ENCODE data around the gene N4BP2L2.

The N4BP2L2 gene

DNA sequence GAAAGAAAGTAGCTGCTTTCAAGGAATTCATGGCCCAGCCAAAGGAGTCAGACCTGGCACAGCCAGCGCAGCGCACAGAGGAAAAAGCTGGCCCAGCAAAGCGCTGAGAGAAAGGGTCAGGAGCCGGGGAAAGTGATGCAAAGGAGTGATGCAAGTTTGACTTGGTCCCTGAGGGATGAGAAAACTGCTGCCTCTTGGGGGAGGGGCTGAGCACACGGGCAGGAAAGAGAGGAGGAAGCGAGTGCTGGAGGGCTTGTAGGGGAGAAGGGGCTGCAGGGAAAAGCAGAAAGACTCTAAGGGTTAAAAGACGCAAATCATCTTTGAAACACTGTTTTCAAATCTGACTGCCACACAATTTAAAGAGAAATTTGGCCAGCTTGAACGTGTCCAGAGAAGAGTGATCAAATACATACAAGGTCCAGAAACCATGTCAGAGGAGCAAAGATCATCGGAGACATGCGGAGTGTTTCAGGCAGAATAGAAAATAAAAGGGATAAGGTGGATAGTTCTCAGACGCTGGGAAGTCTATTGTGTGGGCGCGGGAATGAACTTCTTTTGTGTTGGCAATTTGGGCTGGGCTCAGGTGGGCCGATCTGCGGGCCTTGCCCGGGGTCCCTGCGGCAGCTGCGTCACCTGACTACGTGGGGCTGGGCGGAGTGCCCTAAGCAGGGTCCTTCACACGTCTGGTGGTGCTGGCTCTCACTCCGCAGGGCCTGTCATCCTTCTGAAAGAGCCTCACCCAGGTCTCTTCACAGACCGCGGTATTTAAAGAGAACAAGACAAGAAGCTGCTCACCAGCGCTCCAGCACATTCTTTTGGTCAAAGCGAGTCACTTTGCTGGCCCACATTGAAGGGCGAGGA, 128.8 kb downstream of the N4BP2L2 start:
- H3K4me1 ChIP-seq (ENCODE audit: control insufficient read depth, insufficient read depth, low read length), result peaks cover under 1% of the 10 kb centered on the region
- no peaks in the 10 kb centered on the region for H3K27me3 ChIP-seq (ENCODE audit: control insufficient read depth, insufficient read depth, low read length)
- H3K36me3 ChIP-seq (ENCODE audit: control insufficient read depth, insufficient read depth, low read length), result no peaks in the 10 kb centered on the region
- no peaks in the 10 kb centered on the region for H3K9me3 ChIP-seq (ENCODE audit: control insufficient read depth, low read length)
- H3K4me3 ChIP-seq (ENCODE audit: low read length), result no peak overlapping the region
- no peak overlapping the region for H3K9ac ChIP-seq (ENCODE audit: low read length)

- Histone ChIP-seq H3K4me3 (ENCODE audit: low read length) (no peak overlapping the region), H3K9ac (ENCODE audit: low read length) (no peak overlapping the region), H3K36me3 (ENCODE audit: control insufficient read depth, insufficient read depth, low read length) (no peaks in the 10 kb centered on the region), H3K9me3 (ENCODE audit: control insufficient read depth, low read length) (no peaks in the 10 kb centered on the region), H3K4me1 (ENCODE audit: control insufficient read depth, insufficient read depth, low read length) (no peaks in the 10 kb centered on the region), H3K27me3 (ENCODE audit: control insufficient read depth, insufficient read depth, low read length) (no peaks in the 10 kb centered on the region)
These were observed 129.6 kb downstream of the N4BP2L2 start for GRCh38 chr13:32409001-32409313.

DNA sequence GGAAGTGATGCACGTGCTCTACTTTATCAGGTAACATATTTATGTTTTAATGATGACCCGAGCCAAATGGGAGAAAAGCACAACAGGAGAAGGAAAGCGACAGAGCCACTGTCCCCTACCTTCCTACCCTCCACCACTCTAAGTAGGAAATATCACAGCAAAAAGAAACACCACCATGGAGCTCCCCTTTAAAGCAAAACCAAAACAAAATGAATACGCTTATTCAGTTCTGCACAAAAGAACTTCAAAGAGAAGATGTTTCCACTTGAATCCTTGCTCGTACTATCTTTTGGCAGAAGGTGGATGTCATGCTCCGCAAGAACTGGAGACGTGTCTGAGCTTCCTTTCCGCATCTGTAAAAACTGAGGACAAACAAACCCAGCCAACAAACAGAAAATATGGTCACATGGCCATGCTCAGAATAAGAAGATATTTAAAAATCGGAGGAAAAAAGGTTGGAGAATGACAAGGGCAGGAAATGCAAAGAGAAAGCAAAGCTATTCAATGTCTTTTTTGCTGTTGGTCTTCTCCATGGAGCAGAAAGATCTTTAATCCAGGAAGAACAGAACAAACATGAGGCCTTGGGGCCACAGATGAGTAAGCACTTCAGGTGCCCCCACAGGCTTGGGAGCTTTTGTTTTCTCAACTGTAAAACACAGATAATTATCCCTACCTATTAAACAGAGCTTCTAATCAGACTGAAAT, 130.1 kb downstream of the N4BP2L2 start:
- H3K9me3 ChIP-seq (ENCODE audit: control insufficient read depth, low read length), result no peaks in the 10 kb centered on the region
- H3K4me1 ChIP-seq (ENCODE audit: control insufficient read depth, insufficient read depth, low read length), result no peaks in the 10 kb centered on the region
- no peaks in the 10 kb centered on the region for H3K27me3 ChIP-seq (ENCODE audit: control insufficient read depth, insufficient read depth, low read length)
- no peaks in the 10 kb centered on the region for H3K36me3 ChIP-seq (ENCODE audit: control insufficient read depth, insufficient read depth, low read length)
- H3K4me3 ChIP-seq (ENCODE audit: low read length), result no peak overlapping the region
- no peak overlapping the region for H3K9ac ChIP-seq (ENCODE audit: low read length)

GRCh38 chr13:32407854-32408253, 130.7 kb downstream of the N4BP2L2 start:
- Histone ChIP-seq H3K36me3 (ENCODE audit: control insufficient read depth, insufficient read depth, low read length) (no peaks in the 10 kb centered on the region), H3K9ac (ENCODE audit: low read length) (no peak overlapping the region), H3K27me3 (ENCODE audit: control insufficient read depth, insufficient read depth, low read length) (no peaks in the 10 kb centered on the region), H3K4me1 (ENCODE audit: control insufficient read depth, insufficient read depth, low read length) (no peaks in the 10 kb centered on the region), H3K4me3 (ENCODE audit: low read length) (no peak overlapping the region), H3K9me3 (ENCODE audit: control insufficient read depth, low read length) (no peaks in the 10 kb centered on the region)

DNA sequence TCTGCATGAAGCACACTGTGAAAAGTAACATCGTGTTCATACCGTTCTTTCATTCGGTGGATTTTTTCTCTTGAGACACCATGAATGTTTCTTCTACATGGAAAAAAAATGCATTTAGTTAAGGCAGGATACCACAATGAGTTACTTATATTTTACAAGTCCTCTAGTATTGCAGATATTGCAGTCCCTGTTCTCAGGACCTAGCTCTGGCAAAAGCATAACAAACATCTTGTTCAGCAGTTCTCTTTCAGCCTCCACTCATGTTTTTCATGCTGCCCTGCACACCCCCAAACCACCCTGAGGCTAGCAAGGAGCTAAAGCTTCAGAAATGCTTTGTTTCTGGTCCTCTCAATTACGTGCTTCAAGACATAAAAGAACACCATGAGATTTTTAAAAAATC, 135.5 kb downstream of the N4BP2L2 start:
- no peaks in the 10 kb centered on the region for H3K9me3 ChIP-seq (ENCODE audit: control insufficient read depth, low read length)
- no peaks in the 10 kb centered on the region for H3K36me3 ChIP-seq (ENCODE audit: control insufficient read depth, insufficient read depth, low read length)
- no peak overlapping the region for H3K4me3 ChIP-seq (ENCODE audit: low read length)
- H3K9ac ChIP-seq (ENCODE audit: low read length), result no peak overlapping the region
- H3K4me1 ChIP-seq (ENCODE audit: control insufficient read depth, insufficient read depth, low read length), result no peaks in the 10 kb centered on the region
- H3K27me3 ChIP-seq (ENCODE audit: control insufficient read depth, insufficient read depth, low read length), result no peaks in the 10 kb centered on the region

- Histone ChIP-seq H3K9ac (ENCODE audit: low read length) (no peak overlapping the region), H3K4me1 (ENCODE audit: control insufficient read depth, insufficient read depth, low read length) (no peaks in the 10 kb centered on the region), H3K4me3 (ENCODE audit: low read length) (no peak overlapping the region), H3K27me3 (ENCODE audit: control insufficient read depth, insufficient read depth, low read length) (no peaks in the 10 kb centered on the region), H3K9me3 (ENCODE audit: control insufficient read depth, low read length) (no peaks in the 10 kb centered on the region), H3K36me3 (ENCODE audit: control insufficient read depth, insufficient read depth, low read length) (no peaks in the 10 kb centered on the region)
These were observed 147.4 kb downstream of the N4BP2L2 start for GRCh38 chr13:32391101-32391619.

DNA sequence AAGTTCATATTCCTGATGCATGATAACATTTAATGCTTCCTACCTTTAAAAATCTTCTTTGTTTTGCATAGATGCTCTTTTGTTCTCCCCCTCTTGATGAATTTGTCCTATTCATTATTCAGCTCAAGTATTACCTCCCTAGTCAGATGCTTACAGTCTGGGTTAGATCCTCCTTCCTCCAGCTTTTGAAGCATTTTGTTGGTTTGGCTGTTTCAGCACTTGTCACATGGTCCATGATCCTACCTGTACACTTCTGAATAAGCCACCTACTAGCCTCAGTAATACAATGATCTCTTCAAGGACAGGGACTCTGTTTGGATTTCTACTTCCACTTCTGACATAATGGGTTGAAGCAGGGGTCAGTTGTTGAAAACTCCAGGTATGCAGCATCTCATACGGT, 148.1 kb downstream of the N4BP2L2 start:
- no peaks in the 10 kb centered on the region for H3K9me3 ChIP-seq (ENCODE audit: control insufficient read depth, low read length)
- no peak overlapping the region for H3K9ac ChIP-seq (ENCODE audit: low read length)
- H3K36me3 ChIP-seq (ENCODE audit: control insufficient read depth, insufficient read depth, low read length), result no peaks in the 10 kb centered on the region

DNA sequence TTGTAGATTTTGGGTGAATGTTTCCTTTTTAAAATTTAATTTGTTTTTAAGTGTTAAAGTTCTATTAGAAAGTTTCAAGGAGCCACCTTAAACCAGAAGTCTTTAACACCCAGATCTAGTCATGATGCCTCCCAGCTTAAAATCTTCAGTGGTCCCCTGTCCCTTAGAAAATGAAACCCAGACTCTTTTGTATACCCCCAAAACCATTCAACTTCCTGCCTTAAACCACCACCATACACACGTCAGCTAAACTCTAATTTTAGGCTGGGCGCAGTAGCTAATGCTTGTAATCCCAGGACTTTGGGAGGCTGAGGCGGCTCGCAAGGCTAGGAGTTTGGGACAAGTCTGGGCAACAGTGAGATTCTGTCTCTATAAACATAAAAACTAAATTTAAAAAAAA, 148.5 kb downstream of the N4BP2L2 start:
- H3K4me3 ChIP-seq (ENCODE audit: low read length), result no peak overlapping the region
- no peaks in the 10 kb centered on the region for H3K36me3 ChIP-seq (ENCODE audit: control insufficient read depth, insufficient read depth, low read length)
- no peaks in the 10 kb centered on the region for H3K9me3 ChIP-seq (ENCODE audit: control insufficient read depth, low read length)
- H3K4me1 ChIP-seq (ENCODE audit: control insufficient read depth, insufficient read depth, low read length), result no peaks in the 10 kb centered on the region
- H3K27me3 ChIP-seq (ENCODE audit: control insufficient read depth, insufficient read depth, low read length), result no peaks in the 10 kb centered on the region
- H3K9ac ChIP-seq (ENCODE audit: low read length), result no peak overlapping the region

More for the DNA sequence above, 148.1 kb downstream of the N4BP2L2 start:
- Histone ChIP-seq H3K27me3 (ENCODE audit: control insufficient read depth, insufficient read depth, low read length) (no peaks in the 10 kb centered on the region), H3K4me3 (ENCODE audit: low read length) (no peak overlapping the region), H3K4me1 (ENCODE audit: control insufficient read depth, insufficient read depth, low read length) (no peaks in the 10 kb centered on the region)

- H3K4me3 ChIP-seq (ENCODE audit: low read length), result no peak overlapping the region
- no peak overlapping the region for H3K9ac ChIP-seq (ENCODE audit: low read length)
- H3K27me3 ChIP-seq (ENCODE audit: control insufficient read depth, insufficient read depth, low read length), result no peaks in the 10 kb centered on the region
- no peaks in the 10 kb centered on the region for H3K4me1 ChIP-seq (ENCODE audit: control insufficient read depth, insufficient read depth, low read length)
- H3K36me3 ChIP-seq (ENCODE audit: control insufficient read depth, insufficient read depth, low read length), result no peaks in the 10 kb centered on the region
- H3K9me3 ChIP-seq (ENCODE audit: control insufficient read depth, low read length), result no peaks in the 10 kb centered on the region
These were observed 153.2 kb downstream of the N4BP2L2 start for GRCh38 chr13:32385410-32385809.

GRCh38 chr13:32384702-32385101, 153.9 kb downstream of the N4BP2L2 start:
- Histone ChIP-seq H3K4me3 (ENCODE audit: low read length) (no peak overlapping the region), H3K9me3 (ENCODE audit: control insufficient read depth, low read length) (no peaks in the 10 kb centered on the region), H3K27me3 (ENCODE audit: control insufficient read depth, insufficient read depth, low read length) (no peaks in the 10 kb centered on the region), H3K9ac (ENCODE audit: low read length) (no peak overlapping the region), H3K4me1 (ENCODE audit: control insufficient read depth, insufficient read depth, low read length) (no peaks in the 10 kb centered on the region), H3K36me3 (ENCODE audit: control insufficient read depth, insufficient read depth, low read length) (no peaks in the 10 kb centered on the region)

GRCh38 chr13:32383836-32384618, 154.6 kb downstream of the N4BP2L2 start:
- Histone ChIP-seq H3K36me3 (ENCODE audit: control insufficient read depth, insufficient read depth, low read length) (no peaks in the 10 kb centered on the region), H3K9ac (ENCODE audit: low read length) (no peak overlapping the region), H3K9me3 (ENCODE audit: control insufficient read depth, low read length) (no peaks in the 10 kb centered on the region), H3K4me3 (ENCODE audit: low read length) (no peak overlapping the region), H3K27me3 (ENCODE audit: control insufficient read depth, insufficient read depth, low read length) (no peaks in the 10 kb centered on the region), H3K4me1 (ENCODE audit: control insufficient read depth, insufficient read depth, low read length) (no peaks in the 10 kb centered on the region)
